WTC11 (cell line): Measurements from ENCODE around the gene CYTH3. TPM values are rescaled to one million over a fixed set of nuclear protein-coding genes. Genes with fewer than 3 reads are reported as not detected.
A peak's percentile ranks its signal among the peaks of the same experiment; 100 is the strongest.
"Not testable (repeated sequence)": the region's sequence is repeated elsewhere in the genome, so short reads cannot be mapped to it uniquely, and the experiment has no call there.

Experiments used
- ATAC-seq: fragments of 200-7000 bp; cut with Tn5 transposase; 2 replicates; pipeline ENCODE4 v1.10.0; 2021; ENCODE audit warnings: mild to moderate bottlenecking, moderate library complexity
- CTCF ChIA-PET: fragments of 300-600 bp; sonication (Branson Sonifier 250); formaldehyde crosslinking; loops from one replicate; lab custom pipeline; 2021; ENCODE audit warnings: antibody characterized with exemption; lab: Charles Lee
- POLR2A ChIA-PET: fragments of 350-600 bp; sonication (Branson Sonifier 250); formaldehyde crosslinking; loops from one replicate; lab custom pipeline; 2021; ENCODE audit warnings: antibody characterized with exemption; lab: Charles Lee
- DNase-seq: peaks from one replicate; pipeline ENCODE4 v3.0.0; 2021; ENCODE audit warnings: low spot score
- H3K27ac Mint-ChIP-seq: 2 replicates; pipeline ENCODE4 v1.8.0; 2021; ENCODE audit warnings: mixed read lengths
- H3K27me3 Mint-ChIP-seq: 2 replicates; pipeline ENCODE4 v1.8.0; 2021; ENCODE audit warnings: low read depth, mild to moderate bottlenecking, moderate library complexity, mixed read lengths
- H3K36me3 Mint-ChIP-seq: 2 replicates; pipeline ENCODE4 v1.8.0; 2021; ENCODE audit warnings: mixed read lengths
- H3K4me1 Mint-ChIP-seq: 2 replicates; pipeline ENCODE4 v1.8.0; 2022; ENCODE audit warnings: mixed read lengths
- H3K4me3 Mint-ChIP-seq: 2 replicates; pipeline ENCODE4 v1.8.0; 2021; ENCODE audit warnings: mild to moderate bottlenecking, moderate library complexity, mixed read lengths
- H3K9me3 Mint-ChIP-seq: 2 replicates; pipeline ENCODE4 v1.8.0; 2021; ENCODE audit warnings: mixed read lengths
- AR ChIP-seq: fragments of 250-450 bp; sonication (Bioruptor Pico); IDR thresholded peaks from 2 replicates; pipeline ENCODE4 v1.9.0; 2021; ENCODE audit warnings: mild to moderate bottlenecking
- E2F5 ChIP-seq: sonication (generic); formaldehyde crosslinking; IDR thresholded peaks from 2 replicates; pipeline ENCODE4 v1.8.1; 2022; ENCODE audit warnings: mild to moderate bottlenecking, moderate library complexity, missing genetic modification reagents
- ELF4 ChIP-seq: sonication (generic); formaldehyde crosslinking; IDR thresholded peaks from 2 replicates; pipeline ENCODE4 v1.8.1; 2022; ENCODE audit warnings: low read depth, mild to moderate bottlenecking, moderate library complexity, missing genetic modification reagents
- ETV6 ChIP-seq: sonication (generic); formaldehyde crosslinking; IDR thresholded peaks from 2 replicates; pipeline ENCODE4 v1.8.1; 2022; ENCODE audit warnings: mild to moderate bottlenecking, missing genetic modification reagents
- FOXP1 ChIP-seq: sonication (generic); formaldehyde crosslinking; IDR thresholded peaks from 2 replicates; pipeline ENCODE4 v1.8.0; 2022; ENCODE audit warnings: missing genetic modification reagents, mild to moderate bottlenecking, moderate library complexity, borderline replicate concordance
- IRF1 ChIP-seq: sonication (generic); formaldehyde crosslinking; IDR thresholded peaks from 2 replicates; pipeline ENCODE4 v1.8.0; 2023; ENCODE audit warnings: missing genetic modification reagents
- MAX ChIP-seq: sonication (generic); formaldehyde crosslinking; IDR thresholded peaks from 2 replicates; pipeline ENCODE4 v1.8.0; 2022; ENCODE audit warnings: mild to moderate bottlenecking, missing genetic modification reagents
- NR3C1 ChIP-seq: sonication (generic); formaldehyde crosslinking; conservative IDR thresholded peaks from 2 replicates; pipeline ENCODE4 v1.8.1; 2023; ENCODE audit warnings: low read depth, mild to moderate bottlenecking, missing genetic modification reagents
- TP53 ChIP-seq: sonication (generic); formaldehyde crosslinking; IDR thresholded peaks from 2 replicates; pipeline ENCODE4 v1.8.1; 2023; ENCODE audit warnings: mild to moderate bottlenecking, missing genetic modification reagents
- ZNF121 ChIP-seq: sonication (generic); formaldehyde crosslinking; IDR thresholded peaks from 2 replicates; pipeline ENCODE4 v1.8.0; 2023; ENCODE audit warnings: missing genetic modification reagents
- total RNA-seq: library from RNA; stranded (reverse); gene quantifications from 3 replicates; pipeline ENCODE4 v1.2.3, GENCODE V29; 2021
- TF ChIP-seq, protein P1 (sequence below): fragments of 250-450 bp; sonication (Bioruptor Pico); IDR thresholded peaks from 2 replicates; pipeline ENCODE4 v1.9.0; 2021; ENCODE audit warnings: moderate library complexity, mild to moderate bottlenecking, inconsistent platforms, borderline replicate concordance
- TF ChIP-seq, protein P2 (sequence below): fragments of 250-450 bp; sonication (Bioruptor Pico); IDR thresholded peaks from 2 replicates; pipeline ENCODE4 v1.9.0; 2021; ENCODE audit warnings: mild to moderate bottlenecking, borderline replicate concordance

Gene CYTH3
- total RNA-seq, 1 experiment from 2014 or later = 13.2 TPM

- no peaks in the 10 kb centered on the region for H3K9me3 Mint-ChIP-seq
- no peaks in the 10 kb centered on the region for H3K36me3 Mint-ChIP-seq
- no peak for DNase-seq
- no peak overlapping the region for H3K27ac Mint-ChIP-seq
- ChIA-PET POLR2A (interaction anchor here (0.6 kb wide), 1 partner anchor 236 kb away, joined by 3 read pairs; no protein-coding TSS in a partner anchor), CTCF (interaction anchor here (0.5 kb wide), 1 partner anchor 592 kb away, joined by 4 read pairs; no protein-coding TSS in a partner anchor)
- no peaks in the 10 kb centered on the region for H3K27me3 Mint-ChIP-seq
- H3K4me1 Mint-ChIP-seq = peaks cover 51% of the 10 kb centered on the region
- no peak overlapping the region for H3K4me3 Mint-ChIP-seq
- TF ChIP-seq FOXP1 (CRISPR knock-in tag) (0 out of 2 replicates have a peak, but pooled peaks have one; percentile 37), AR (CRISPR knock-in tag) (no peak)
- TF ChIP-seq, protein P1, sequence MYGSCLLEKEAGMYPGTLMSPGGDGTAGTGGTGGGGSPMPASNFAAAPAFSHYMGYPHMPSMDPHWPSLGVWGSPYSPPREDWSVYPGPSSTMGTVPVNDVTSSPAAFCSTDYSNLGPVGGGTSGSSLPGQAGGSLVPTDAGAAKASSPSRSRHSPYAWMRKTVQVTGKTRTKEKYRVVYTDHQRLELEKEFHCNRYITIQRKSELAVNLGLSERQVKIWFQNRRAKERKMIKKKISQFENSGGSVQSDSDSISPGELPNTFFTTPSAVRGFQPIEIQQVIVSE (CRISPR knock-in tag) = no peak
- no peak for ATAC-seq
Measured at GRCh38 chr7:6200971-6201370, 71.5 kb downstream of the CYTH3 start.

GRCh38 chr7:6198689-6199595, 73.5 kb downstream of the CYTH3 start:
- ChIA-PET POLR2A (no interaction called here), CTCF (interaction anchor here (1.5 to 1.8 kb wide), 2 partner anchors 35 to 39 kb away, joined by 4 to 12 read pairs; no protein-coding TSS in a partner anchor)
- no peak for DNase-seq
- Mint-ChIP-seq H3K27me3 (no peaks in the 10 kb centered on the region), H3K4me3 (0 out of 2 replicates have a peak overlapping the region, but pooled peaks have one; percentile 4), H3K27ac (peak overlapping the region; percentile 95), H3K36me3 (no peaks in the 10 kb centered on the region), H3K9me3 (no peaks in the 10 kb centered on the region)
- ATAC-seq = peak; percentile 74
- TF ChIP-seq ZNF121 (peak; percentile 81), E2F5 (no peak)
- TF ChIP-seq, all 79 proteins: peak for 1
- peaks cover 54% of the 10 kb centered on the region for H3K4me1 Mint-ChIP-seq

GRCh38 chr7:6197801-6198551, 74.4 kb downstream of the CYTH3 start:
- TF ChIP-seq NR3C1 (CRISPR knock-in tag) = no peak
- Mint-ChIP-seq H3K27ac (peak overlapping the region; percentile 95), H3K9me3 (no peaks in the 10 kb centered on the region), H3K4me3 (no peak overlapping the region), H3K4me1 (peaks cover 57% of the 10 kb centered on the region), H3K27me3 (no peaks in the 10 kb centered on the region), H3K36me3 (no peaks in the 10 kb centered on the region)
- DNase-seq = no peak
- ChIA-PET POLR2A (interaction anchor here (0.7 kb wide), 1 partner anchor 41 kb away, joined by 6 read pairs; no protein-coding TSS in a partner anchor), CTCF (interaction anchor here (1.5 to 1.8 kb wide), 2 partner anchors 34 to 38 kb away, joined by 4 to 12 read pairs; no protein-coding TSS in a partner anchor)
- no peak for ATAC-seq

DNA sequence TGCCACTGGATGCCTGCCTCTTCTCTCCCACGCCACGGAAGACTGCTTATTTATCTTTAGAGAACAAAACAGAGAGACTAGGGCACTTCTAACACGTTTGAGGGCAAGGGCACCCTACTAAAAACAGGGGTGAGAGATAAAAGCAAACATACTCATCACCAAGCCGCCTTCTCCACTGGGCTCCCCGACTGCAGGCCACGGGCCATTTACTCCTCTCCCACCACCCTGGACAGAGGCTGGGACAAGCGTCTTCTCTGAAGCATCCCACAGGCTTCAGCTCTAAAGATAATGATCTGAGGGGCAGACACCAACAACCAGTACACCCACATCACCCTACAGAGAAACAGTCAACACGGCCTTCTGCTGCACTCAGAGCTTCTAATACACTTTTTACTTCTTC, 78.7 kb downstream of the CYTH3 start:
- CTCF ChIA-PET = no interaction called here
- Mint-ChIP-seq H3K9me3 (no peaks in the 10 kb centered on the region), H3K4me3 (no peak overlapping the region), H3K4me1 (peaks cover 26% of the 10 kb centered on the region), H3K27ac (peak overlapping the region; percentile 79), H3K36me3 (no peaks in the 10 kb centered on the region), H3K27me3 (no peaks in the 10 kb centered on the region)
- DNase-seq (no peak), ATAC-seq (no peak)
- POLR2A ChIA-PET = no interaction called here
- TF ChIP-seq MAX (CRISPR knock-in tag) (no peak), ELF4 (no peak), IRF1 (CRISPR knock-in tag) (no peak), ETV6 (CRISPR knock-in tag) (no peak), TP53 (CRISPR knock-in tag) (no peak)
- TF ChIP-seq, protein P2, sequence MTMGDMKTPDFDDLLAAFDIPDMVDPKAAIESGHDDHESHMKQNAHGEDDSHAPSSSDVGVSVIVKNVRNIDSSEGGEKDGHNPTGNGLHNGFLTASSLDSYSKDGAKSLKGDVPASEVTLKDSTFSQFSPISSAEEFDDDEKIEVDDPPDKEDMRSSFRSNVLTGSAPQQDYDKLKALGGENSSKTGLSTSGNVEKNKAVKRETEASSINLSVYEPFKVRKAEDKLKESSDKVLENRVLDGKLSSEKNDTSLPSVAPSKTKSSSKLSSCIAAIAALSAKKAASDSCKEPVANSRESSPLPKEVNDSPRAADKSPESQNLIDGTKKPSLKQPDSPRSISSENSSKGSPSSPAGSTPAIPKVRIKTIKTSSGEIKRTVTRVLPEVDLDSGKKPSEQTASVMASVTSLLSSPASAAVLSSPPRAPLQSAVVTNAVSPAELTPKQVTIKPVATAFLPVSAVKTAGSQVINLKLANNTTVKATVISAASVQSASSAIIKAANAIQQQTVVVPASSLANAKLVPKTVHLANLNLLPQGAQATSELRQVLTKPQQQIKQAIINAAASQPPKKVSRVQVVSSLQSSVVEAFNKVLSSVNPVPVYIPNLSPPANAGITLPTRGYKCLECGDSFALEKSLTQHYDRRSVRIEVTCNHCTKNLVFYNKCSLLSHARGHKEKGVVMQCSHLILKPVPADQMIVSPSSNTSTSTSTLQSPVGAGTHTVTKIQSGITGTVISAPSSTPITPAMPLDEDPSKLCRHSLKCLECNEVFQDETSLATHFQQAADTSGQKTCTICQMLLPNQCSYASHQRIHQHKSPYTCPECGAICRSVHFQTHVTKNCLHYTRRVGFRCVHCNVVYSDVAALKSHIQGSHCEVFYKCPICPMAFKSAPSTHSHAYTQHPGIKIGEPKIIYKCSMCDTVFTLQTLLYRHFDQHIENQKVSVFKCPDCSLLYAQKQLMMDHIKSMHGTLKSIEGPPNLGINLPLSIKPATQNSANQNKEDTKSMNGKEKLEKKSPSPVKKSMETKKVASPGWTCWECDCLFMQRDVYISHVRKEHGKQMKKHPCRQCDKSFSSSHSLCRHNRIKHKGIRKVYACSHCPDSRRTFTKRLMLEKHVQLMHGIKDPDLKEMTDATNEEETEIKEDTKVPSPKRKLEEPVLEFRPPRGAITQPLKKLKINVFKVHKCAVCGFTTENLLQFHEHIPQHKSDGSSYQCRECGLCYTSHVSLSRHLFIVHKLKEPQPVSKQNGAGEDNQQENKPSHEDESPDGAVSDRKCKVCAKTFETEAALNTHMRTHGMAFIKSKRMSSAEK (CRISPR knock-in tag) = no peak

DNA sequence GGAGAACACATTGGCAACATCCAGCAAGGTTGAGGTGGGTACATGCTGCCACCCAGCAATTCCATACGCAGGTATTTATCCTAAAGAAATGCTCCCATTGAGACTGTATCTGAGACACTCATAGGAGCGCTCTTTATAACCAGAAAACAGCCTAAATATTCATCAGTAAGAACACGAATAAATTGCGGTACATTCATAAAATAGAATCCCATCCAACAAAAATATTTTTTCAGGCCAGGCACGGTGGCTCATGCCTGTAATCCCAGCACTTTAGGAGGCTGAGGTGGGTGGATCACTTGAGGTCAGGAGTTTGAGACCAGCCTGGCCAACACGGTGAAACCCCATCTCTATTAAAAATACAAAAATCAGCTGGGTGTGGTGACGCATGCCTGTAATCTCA, 81.9 kb downstream of the CYTH3 start:
- ATAC-seq, CTCF ChIA-PET, POLR2A ChIA-PET, H3K4me3 Mint-ChIP-seq, H3K27me3 Mint-ChIP-seq, DNase-seq, H3K36me3 Mint-ChIP-seq, H3K27ac Mint-ChIP-seq, H3K9me3 Mint-ChIP-seq: not testable (repeated sequence)
- peaks cover 14% of the 10 kb centered on the region; the same call in 1 of the 2 replicates for H3K4me1 Mint-ChIP-seq
